ENCODE measurements around the gene LY6G5C. TPM values are rescaled to one million over a fixed set of nuclear protein-coding genes. Genes with fewer than 3 reads are reported as not detected.

Gene LY6G5C
- total and polyA plus RNA-seq, 10 donors: 3.3 to 7.9 (median 5.2) TPM

Small RNA genes lying within 50 kb of the gene (microRNA-seq; reads per million reads assigned to microRNA genes)
- gene MIR4646 (1.1 to 1.4 (median 1.4) reads per million in 3 donors), gene MIR6832 (0 to 0.36 (median 0.35) reads per million in 3 donors)

Small RNA genes lying within 50 kb of the gene (small RNA-seq; reads per million reads assigned to genes)
- gene LY6G6D (0 reads per million in 4 donors), gene MIR4646 (0 to 0.23 (median 0) reads per million in 4 donors), gene MIR6832 (0 reads per million in 4 donors), gene RF00019 (0 reads per million in 4 donors)

Other genes with a start within 250 kb of the LY6G5C start
Only the 30 nearest of the 38 such genes appear.
- 100 to 1,000 TPM; 291 to 417 (median 354) TPM for gene DDX39B, start 139.1 kb downstream of the LY6G5C start, total RNA-seq
- gene DDX39B, start 139.1 kb downstream of the LY6G5C start, polyA plus RNA-seq: 100 to 1,000 TPM; 316 to 768 (median 493) TPM
- 1 to 10 TPM; 2.0 to 3.7 (median 2.7) TPM for gene ATP6V1G2, start 134.5 kb downstream of the LY6G5C start, total RNA-seq
- 1 to 10 TPM; 1.9 to 2.7 (median 2.2) TPM for gene ATP6V1G2, start 134.5 kb downstream of the LY6G5C start, polyA plus RNA-seq
- gene NFKBIL1, start 133.5 kb downstream of the LY6G5C start, total RNA-seq: 10 to 100 TPM; 11.0 to 36.3 (median 19.4) TPM
- gene NFKBIL1, start 133.5 kb downstream of the LY6G5C start, polyA plus RNA-seq: 10 to 100 TPM; 16.9 to 24.2 (median 19.3) TPM
- 10 to 100 TPM in 1 of 7 donors, 1 to 10 TPM in 6; 2.4 to 14.4 (median 5.1) TPM for gene LTA, start 108.8 kb downstream of the LY6G5C start, total RNA-seq
- 1 to 10 TPM; 6.8 to 9.2 (median 7.3) TPM for gene LTA, start 108.8 kb downstream of the LY6G5C start, polyA plus RNA-seq
- 10 to 100 TPM in 5 of 7 donors, 1 to 10 TPM in 2; 6.5 to 18.3 (median 11.6) TPM for gene TNF, start 105.5 kb downstream of the LY6G5C start, total RNA-seq
- 10 to 100 TPM in 2 of 3 donors, 1 to 10 TPM in 1; 5.5 to 17.3 (median 13.3) TPM for gene TNF, start 105.5 kb downstream of the LY6G5C start, polyA plus RNA-seq
- 100 to 1,000 TPM in 6 of 7 donors, 10 to 100 TPM in 1; 83.0 to 403 (median 162) TPM for gene LTB, start 98.6 kb downstream of the LY6G5C start, total RNA-seq
- gene LTB, start 98.6 kb downstream of the LY6G5C start, polyA plus RNA-seq: 1,000 to 10,000 TPM in 1 of 3 donors, 100 to 1,000 TPM in 2; 804 to 1,256 (median 838) TPM
- gene LST1, start 94.8 kb downstream of the LY6G5C start, total RNA-seq: 100 to 1,000 TPM; 139 to 268 (median 217) TPM
- 100 to 1,000 TPM; 128 to 214 (median 203) TPM for gene LST1, start 94.8 kb downstream of the LY6G5C start, polyA plus RNA-seq
- 10 to 100 TPM in 6 of 7 donors, 1 to 10 TPM in 1; 7.8 to 28.1 (median 12.1) TPM for gene NCR3, start 88.1 kb downstream of the LY6G5C start, total RNA-seq
- 10 to 100 TPM; 15.9 to 30.3 (median 25.3) TPM for gene NCR3, start 88.1 kb downstream of the LY6G5C start, polyA plus RNA-seq
- gene AIF1, start 65.8 kb downstream of the LY6G5C start, total RNA-seq: 100 to 1,000 TPM; 258 to 479 (median 310) TPM
- 100 to 1,000 TPM; 258 to 416 (median 312) TPM for gene AIF1, start 65.8 kb downstream of the LY6G5C start, polyA plus RNA-seq
- gene PRRC2A, start 60.4 kb downstream of the LY6G5C start, total RNA-seq: 100 to 1,000 TPM; 119 to 198 (median 176) TPM
- 100 to 1,000 TPM in 2 of 3 donors, 10 to 100 TPM in 1; 84.1 to 151 (median 146) TPM for gene PRRC2A, start 60.4 kb downstream of the LY6G5C start, polyA plus RNA-seq
- 100 to 1,000 TPM; 211 to 328 (median 260) TPM for gene BAG6, start 28.4 kb downstream of the LY6G5C start, total RNA-seq
- gene BAG6, start 28.4 kb downstream of the LY6G5C start, polyA plus RNA-seq: 100 to 1,000 TPM; 195 to 311 (median 310) TPM
- gene APOM, start 25.2 kb downstream of the LY6G5C start, total RNA-seq: 1 to 10 TPM in 6 of 7 donors, under 1 TPM in 1; 0.66 to 3.9 (median 2.5) TPM
- 1 to 10 TPM; 4.7 to 9.7 (median 7.5) TPM for gene APOM, start 25.2 kb downstream of the LY6G5C start, polyA plus RNA-seq
- 10 to 100 TPM; 24.1 to 37.4 (median 28.6) TPM for gene C6orf47, start 20.3 kb downstream of the LY6G5C start, total RNA-seq
- gene C6orf47, start 20.3 kb downstream of the LY6G5C start, polyA plus RNA-seq: 10 to 100 TPM; 12.2 to 22.6 (median 13.4) TPM
- 10 to 100 TPM; 12.7 to 21.3 (median 17.4) TPM for gene GPANK1, start 16.1 kb downstream of the LY6G5C start, total RNA-seq
- 10 to 100 TPM; 12.4 to 19.2 (median 14.8) TPM for gene GPANK1, start 16.1 kb downstream of the LY6G5C start, polyA plus RNA-seq
- gene CSNK2B, start 15.0 kb downstream of the LY6G5C start, total RNA-seq: 100 to 1,000 TPM; 122 to 294 (median 150) TPM
- 100 to 1,000 TPM; 132 to 163 (median 139) TPM for gene CSNK2B, start 15.0 kb downstream of the LY6G5C start, polyA plus RNA-seq
- gene LY6G5B, start 11.1 kb downstream of the LY6G5C start, total RNA-seq: 10 to 100 TPM; 11.0 to 25.3 (median 16.3) TPM
- 1 to 10 TPM; 3.0 to 5.8 (median 3.7) TPM for gene LY6G5B, start 11.1 kb downstream of the LY6G5C start, polyA plus RNA-seq
- gene ABHD16A, start 22.3 kb upstream of the LY6G5C start, total RNA-seq: 10 to 100 TPM; 55.8 to 80.7 (median 71.1) TPM
- gene ABHD16A, start 22.3 kb upstream of the LY6G5C start, polyA plus RNA-seq: 10 to 100 TPM; 30.2 to 42.3 (median 34.4) TPM
- 1 to 10 TPM; 1.6 to 4.9 (median 2.2) TPM for gene LY6G6F, start 25.8 kb upstream of the LY6G5C start, total RNA-seq
- gene LY6G6F, start 25.8 kb upstream of the LY6G5C start, polyA plus RNA-seq: under 1 TPM; 0.11 to 0.68 (median 0.35) TPM
- gene LY6G6D, start 34.3 kb upstream of the LY6G5C start, total RNA-seq: not detected
- not detected for gene LY6G6D, start 34.3 kb upstream of the LY6G5C start, polyA plus RNA-seq
- under 1 TPM in 2 of 7 donors, not detected in 5; 0.49 to 0.77 TPM for gene LY6G6C, start 40.7 kb upstream of the LY6G5C start, total RNA-seq
- gene LY6G6C, start 40.7 kb upstream of the LY6G5C start, polyA plus RNA-seq: not detected
- gene MPIG6B, start 42.3 kb upstream of the LY6G5C start, total RNA-seq: 10 to 100 TPM in 4 of 7 donors, 1 to 10 TPM in 3; 7.9 to 15.1 (median 10.6) TPM
- under 1 TPM; 0.46 to 0.61 (median 0.48) TPM for gene MPIG6B, start 42.3 kb upstream of the LY6G5C start, polyA plus RNA-seq
- gene DDAH2, start 48.2 kb upstream of the LY6G5C start, total RNA-seq: 100 to 1,000 TPM in 1 of 7 donors, 10 to 100 TPM in 6; 63.0 to 116 (median 72.3) TPM
- 10 to 100 TPM; 67.1 to 84.7 (median 81.0) TPM for gene DDAH2, start 48.2 kb upstream of the LY6G5C start, polyA plus RNA-seq
- gene CLIC1, start 55.5 kb upstream of the LY6G5C start, total RNA-seq: 100 to 1,000 TPM; 296 to 392 (median 326) TPM
- gene CLIC1, start 55.5 kb upstream of the LY6G5C start, polyA plus RNA-seq: 100 to 1,000 TPM; 321 to 447 (median 388) TPM
- gene MSH5, start 58.9 kb upstream of the LY6G5C start, total RNA-seq: 10 to 100 TPM; 20.2 to 35.2 (median 27.6) TPM
- 10 to 100 TPM; 11.2 to 26.7 (median 23.1) TPM for gene MSH5, start 58.9 kb upstream of the LY6G5C start, polyA plus RNA-seq
- 10 to 100 TPM in 1 of 7 donors, 1 to 10 TPM in 5, not detected in 1; 3.6 to 11.8 (median 5.3) TPM for gene SAPCD1, start 81.6 kb upstream of the LY6G5C start, total RNA-seq
- 10 to 100 TPM in 1 of 3 donors, 1 to 10 TPM in 2; 7.5 to 14.2 (median 8.3) TPM for gene SAPCD1, start 81.6 kb upstream of the LY6G5C start, polyA plus RNA-seq
- gene VWA7, start 96.3 kb upstream of the LY6G5C start, total RNA-seq: 1 to 10 TPM in 4 of 7 donors, under 1 TPM in 2, not detected in 1; 0.68 to 2.6 (median 1.3) TPM
- gene VWA7, start 96.3 kb upstream of the LY6G5C start, polyA plus RNA-seq: 1 to 10 TPM in 1 of 3 donors, under 1 TPM in 2; 0.09 to 1.2 (median 0.11) TPM
- 10 to 100 TPM; 32.4 to 97.3 (median 62.5) TPM for gene VARS1, start 114.7 kb upstream of the LY6G5C start, total RNA-seq
- 10 to 100 TPM; 31.1 to 49.0 (median 38.3) TPM for gene VARS1, start 114.7 kb upstream of the LY6G5C start, polyA plus RNA-seq
- 10 to 100 TPM; 35.9 to 54.4 (median 42.9) TPM for gene LSM2, start 125.9 kb upstream of the LY6G5C start, total RNA-seq
- 10 to 100 TPM; 74.5 to 98.9 (median 80.4) TPM for gene LSM2, start 125.9 kb upstream of the LY6G5C start, polyA plus RNA-seq
- 1 to 10 TPM; 2.6 to 3.7 (median 3.1) TPM for gene HSPA1L, start 134.2 kb upstream of the LY6G5C start, total RNA-seq
- gene HSPA1L, start 134.2 kb upstream of the LY6G5C start, polyA plus RNA-seq: 1 to 10 TPM in 2 of 3 donors, under 1 TPM in 1; 0.93 to 1.9 (median 1.0) TPM
- gene HSPA1A, start 134.5 kb upstream of the LY6G5C start, total RNA-seq: 100 to 1,000 TPM in 6 of 7 donors, 10 to 100 TPM in 1; 97.7 to 384 (median 127) TPM
- gene HSPA1A, start 134.5 kb upstream of the LY6G5C start, polyA plus RNA-seq: 10 to 100 TPM; 16.4 to 58.5 (median 27.7) TPM

Data from spleen (tissue), 11 donors.